HG02870 (cell line): ENCODE results near the gene HUS1.
"Not testable (repeated sequence)": the region's sequence is repeated elsewhere in the genome, so short reads cannot be mapped to it uniquely, and the experiment has no call there.

ENCODE experiments used
- ATAC-seq: cut with Tn5 transposase; IDR thresholded peaks from one replicate; pipeline ENCODE4 v1.9.1; 2021; ENCODE audit warnings: mild to moderate bottlenecking, moderate library complexity; ENCODE audit not compliant: unreplicated experiment

HUS1 gene

GRCh38 chr7:47980648-47981047 lies 1.2 kb upstream of the HUS1 start:
- ATAC-seq = not testable (repeated sequence)

- no peak for ATAC-seq
Measured at GRCh38 chr7:47979832-47980181, 392 bp upstream of the HUS1 start.

- ATAC-seq = no peak
Measured at GRCh38 chr7:47978790-47979144, 648 bp downstream of the HUS1 start.

GRCh38 chr7:47973739-47974138 lies 5.7 kb downstream of the HUS1 start:
- no peak for ATAC-seq

- ATAC-seq = no peak
Measured at GRCh38 chr7:47970761-47971160, 8.7 kb downstream of the HUS1 start.

- ATAC-seq = peak; percentile 77
Measured at GRCh38 chr7:47968847-47969774, 10.3 kb downstream of the HUS1 start.

- ATAC-seq = no peak
Measured at GRCh38 chr7:47967708-47968107, 11.7 kb downstream of the HUS1 start.

- ATAC-seq = no peak
Measured at GRCh38 chr7:47967123-47967522, 12.3 kb downstream of the HUS1 start.

GRCh38 chr7:47965456-47965855 lies 14.0 kb downstream of the HUS1 start:
- ATAC-seq = no peak

- ATAC-seq = no peak
Measured at GRCh38 chr7:47962262-47962661, 17.2 kb downstream of the HUS1 start.

- ATAC-seq = no peak
Measured at GRCh38 chr7:47957156-47957555, 22.3 kb downstream of the HUS1 start.

- no peak for ATAC-seq
Measured at GRCh38 chr7:47956220-47956619, 23.2 kb downstream of the HUS1 start.

GRCh38 chr7:47954231-47954911 lies 25.0 kb downstream of the HUS1 start:
- peak; percentile 58 for ATAC-seq

GRCh38 chr7:47953822-47954221 lies 25.6 kb downstream of the HUS1 start:
- ATAC-seq = peak; percentile 63

- no peak for ATAC-seq
Measured at GRCh38 chr7:47952224-47952623, 27.2 kb downstream of the HUS1 start.

- ATAC-seq = peak; percentile 30
Measured at GRCh38 chr7:47951374-47951773, 28.0 kb downstream of the HUS1 start.

GRCh38 chr7:47950714-47951113 lies 28.7 kb downstream of the HUS1 start:
- no peak for ATAC-seq

- ATAC-seq = no peak
Measured at GRCh38 chr7:47949703-47950102, 29.7 kb downstream of the HUS1 start.

- ATAC-seq = no peak
Measured at GRCh38 chr7:47948141-47948790, 31.1 kb downstream of the HUS1 start, which contains the start of gene PKD1L1. TSS of gene PKD1L1 (minus strand) at chr7:47948466. CDS start at chr7:47948440, 26 bp downstream.

GRCh38 chr7:47947355-47947749 lies 32.1 kb downstream of the HUS1 start:
- no peak for ATAC-seq

- no peak for ATAC-seq
Measured at GRCh38 chr7:47946581-47947354, 32.6 kb downstream of the HUS1 start.
